Glutamatergic neuron (in vitro differentiated cells): ENCODE measurements around the gene CAMTA2. TPM values are rescaled to one million over a fixed set of nuclear protein-coding genes. Genes with fewer than 3 reads are reported as not detected.
A peak's percentile ranks its signal among the peaks of the same experiment; 100 is the strongest.

ENCODE experiments used
- DNase-seq: peaks from one replicate; pipeline ENCODE4 v3.0.0; 2022
- H3K27ac Mint-ChIP-seq: one replicate; pipeline ENCODE4 v1.8.0; 2020; ENCODE audit warnings: mild to moderate bottlenecking, mixed read lengths, inconsistent platforms; ENCODE audit not compliant: unreplicated experiment
- H3K27me3 Mint-ChIP-seq: one replicate; pipeline ENCODE4 v1.8.0; 2020; ENCODE audit warnings: mild to moderate bottlenecking, moderate library complexity, mixed read lengths, inconsistent platforms; ENCODE audit not compliant: unreplicated experiment
- H3K36me3 Mint-ChIP-seq: one replicate; pipeline ENCODE4 v1.8.0; 2020; ENCODE audit warnings: mild to moderate bottlenecking, mixed read lengths, inconsistent platforms; ENCODE audit not compliant: unreplicated experiment
- H3K4me1 Mint-ChIP-seq: one replicate; pipeline ENCODE4 v1.8.0; 2020; ENCODE audit warnings: mild to moderate bottlenecking, low read depth, mixed read lengths, inconsistent platforms; ENCODE audit not compliant: unreplicated experiment
- H3K4me3 Mint-ChIP-seq: one replicate; pipeline ENCODE4 v1.8.0; 2020; ENCODE audit warnings: mild to moderate bottlenecking, mixed read lengths, inconsistent platforms; ENCODE audit not compliant: unreplicated experiment
- H3K9me3 Mint-ChIP-seq: one replicate; pipeline ENCODE4 v1.8.0; 2020; ENCODE audit warnings: mild to moderate bottlenecking, moderate library complexity, mixed read lengths, inconsistent platforms; ENCODE audit not compliant: unreplicated experiment
- total RNA-seq: library from RNA; stranded (reverse); fragmentation: NEBNext Ultra II Directional; extraction: Animal tissue kit (Norgen Biotek cat#: 25700); gene quantifications from one replicate; pipeline ENCODE4 v1.2.1, GENCODE V29; 2021; ENCODE audit not compliant: unreplicated experiment
- TF ChIP-seq, protein P1 (sequence below): fragments of 200-600 bp; sonication (generic); IDR thresholded peaks from one replicate; pipeline ENCODE4 v1.5.0; 2021; ENCODE audit not compliant: partially characterized antibody, unreplicated experiment

CAMTA2 gene
- total RNA-seq, 1 donor from 2014 or later, result 61.4 TPM

DNA sequence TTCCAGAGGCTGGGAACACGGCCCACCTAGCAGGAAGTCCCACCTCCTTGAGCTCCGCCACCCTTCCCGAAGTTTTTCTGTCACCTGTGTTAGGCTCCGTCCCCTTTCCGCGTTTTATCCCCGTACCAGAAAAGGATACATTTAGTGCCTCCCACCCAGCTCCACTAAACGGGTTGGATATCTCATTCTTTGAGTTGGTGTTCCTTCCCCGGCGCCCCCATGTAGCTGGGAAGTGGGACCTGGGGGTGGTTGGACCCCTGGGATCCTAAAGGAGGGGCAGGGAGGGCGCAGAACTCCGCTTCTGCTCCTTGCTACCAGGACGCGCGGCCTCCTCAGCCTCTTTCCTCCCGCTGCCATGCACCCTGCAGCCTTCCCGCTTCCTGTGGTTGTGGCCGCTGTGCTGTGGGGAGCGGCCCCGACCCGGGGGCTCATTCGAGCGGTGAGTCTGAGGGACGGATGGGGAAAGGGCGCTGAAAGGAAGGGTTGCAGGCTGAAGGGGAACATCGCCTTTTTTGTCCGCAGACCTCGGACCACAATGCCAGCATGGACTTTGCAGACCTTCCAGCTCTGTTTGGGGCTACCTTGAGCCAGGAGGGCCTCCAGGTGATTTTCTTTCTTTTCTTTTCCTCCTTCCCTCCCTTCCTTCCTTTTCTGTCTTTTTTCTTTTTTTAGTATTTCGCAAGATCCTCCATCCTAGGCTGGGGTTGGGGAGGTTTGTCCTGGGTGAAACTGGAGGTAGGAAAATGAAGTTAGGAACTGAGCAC lies 46.7 kb downstream of the CAMTA2 start:
- Mint-ChIP-seq H3K27ac (peak overlapping the region; percentile 98), H3K36me3 (no peaks in the 10 kb centered on the region), H3K9me3 (peaks cover 8% of the 10 kb centered on the region), H3K27me3 (peaks cover 14% of the 10 kb centered on the region), H3K4me3 (peak overlapping the region; percentile 98), H3K4me1 (peaks cover 21% of the 10 kb centered on the region)
- DNase-seq, result peak; percentile 69
- TF ChIP-seq, protein P1, sequence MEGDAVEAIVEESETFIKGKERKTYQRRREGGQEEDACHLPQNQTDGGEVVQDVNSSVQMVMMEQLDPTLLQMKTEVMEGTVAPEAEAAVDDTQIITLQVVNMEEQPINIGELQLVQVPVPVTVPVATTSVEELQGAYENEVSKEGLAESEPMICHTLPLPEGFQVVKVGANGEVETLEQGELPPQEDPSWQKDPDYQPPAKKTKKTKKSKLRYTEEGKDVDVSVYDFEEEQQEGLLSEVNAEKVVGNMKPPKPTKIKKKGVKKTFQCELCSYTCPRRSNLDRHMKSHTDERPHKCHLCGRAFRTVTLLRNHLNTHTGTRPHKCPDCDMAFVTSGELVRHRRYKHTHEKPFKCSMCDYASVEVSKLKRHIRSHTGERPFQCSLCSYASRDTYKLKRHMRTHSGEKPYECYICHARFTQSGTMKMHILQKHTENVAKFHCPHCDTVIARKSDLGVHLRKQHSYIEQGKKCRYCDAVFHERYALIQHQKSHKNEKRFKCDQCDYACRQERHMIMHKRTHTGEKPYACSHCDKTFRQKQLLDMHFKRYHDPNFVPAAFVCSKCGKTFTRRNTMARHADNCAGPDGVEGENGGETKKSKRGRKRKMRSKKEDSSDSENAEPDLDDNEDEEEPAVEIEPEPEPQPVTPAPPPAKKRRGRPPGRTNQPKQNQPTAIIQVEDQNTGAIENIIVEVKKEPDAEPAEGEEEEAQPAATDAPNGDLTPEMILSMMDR, result no peak

DNA sequence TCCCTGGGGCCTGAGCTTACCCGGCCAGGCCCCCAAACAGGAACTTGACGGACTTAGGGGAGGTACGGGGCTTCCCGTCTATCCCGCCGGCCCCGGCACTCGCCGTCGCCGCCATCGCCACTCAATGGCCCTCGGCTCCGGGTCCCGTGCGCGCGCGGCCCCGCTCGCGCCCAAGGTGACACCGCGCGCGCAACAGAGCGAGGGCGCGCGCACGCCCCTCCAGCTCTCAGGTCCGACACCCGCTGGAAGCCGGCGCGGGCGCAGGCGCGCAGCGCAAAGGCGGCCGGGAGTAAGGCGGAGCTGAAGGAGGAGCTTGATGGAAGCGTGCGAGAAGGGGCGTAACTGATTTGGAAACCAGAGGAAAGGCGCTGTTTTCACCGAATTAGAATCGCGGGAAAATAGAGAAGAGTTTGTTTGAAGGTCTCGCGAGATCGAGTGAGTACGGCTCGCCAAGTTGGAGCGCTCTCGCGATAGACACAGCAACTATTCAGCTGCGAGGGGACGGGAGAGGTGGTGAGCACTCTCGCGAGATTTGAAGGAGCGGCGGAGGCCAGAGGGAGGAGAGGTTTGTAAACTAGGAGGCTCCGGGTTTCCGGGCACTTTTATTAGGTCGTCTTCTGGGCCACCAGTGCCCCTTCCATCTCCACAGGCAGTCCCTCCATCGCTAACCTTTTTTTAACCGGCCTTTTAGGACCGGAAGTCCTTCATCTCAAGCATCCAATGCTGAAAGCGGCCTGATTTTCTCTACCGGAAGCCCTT lies 47.5 kb downstream of the CAMTA2 start, which contains the start of the genes RNF167 and SLC25A11:
RNF167 (plus strand) TSS at position 473 of the 759 bp plus-strand sequence. CDS start 642 bp downstream, outside the sequence.
SLC25A11 (minus strand) TSS at position 251 of the 759 bp plus-strand sequence; CDS start at position 115, 136 bp downstream.
- TF ChIP-seq, protein P1, result no peak
- Mint-ChIP-seq H3K4me3 (peak within 1 kb of the TSS; percentile 98), H3K4me1 (peaks cover 14% of the 10 kb centered on the region), H3K27ac (peak within 1 kb of the TSS; percentile 98), H3K27me3 (peaks cover 14% of the 10 kb centered on the region), H3K9me3 (peaks cover 8% of the 10 kb centered on the region), H3K36me3 (no peaks in the 10 kb centered on the region)
- DNase-seq, result peak; percentile 88

DNA sequence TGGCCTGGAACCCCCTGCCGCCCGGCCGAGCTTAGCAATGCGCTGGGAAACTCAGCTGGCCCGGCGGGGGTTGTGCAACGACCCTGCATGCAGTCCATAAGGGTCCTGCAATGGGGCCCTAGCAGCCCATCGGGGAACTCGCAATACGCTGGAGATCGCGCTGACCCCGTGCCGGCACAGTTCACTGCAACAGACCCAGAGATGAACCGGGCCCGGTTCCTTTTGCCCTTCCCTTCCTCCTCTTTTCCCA lies 48.0 kb downstream of the CAMTA2 start:
- Mint-ChIP-seq H3K4me1 (peaks cover 14% of the 10 kb centered on the region), H3K4me3 (peak overlapping the region; percentile 97), H3K36me3 (no peaks in the 10 kb centered on the region), H3K27ac (peak overlapping the region; percentile 91), H3K9me3 (peaks cover 8% of the 10 kb centered on the region), H3K27me3 (peaks cover 14% of the 10 kb centered on the region)
- TF ChIP-seq, protein P1, result no peak
- DNase-seq, result peak; percentile 52

DNA sequence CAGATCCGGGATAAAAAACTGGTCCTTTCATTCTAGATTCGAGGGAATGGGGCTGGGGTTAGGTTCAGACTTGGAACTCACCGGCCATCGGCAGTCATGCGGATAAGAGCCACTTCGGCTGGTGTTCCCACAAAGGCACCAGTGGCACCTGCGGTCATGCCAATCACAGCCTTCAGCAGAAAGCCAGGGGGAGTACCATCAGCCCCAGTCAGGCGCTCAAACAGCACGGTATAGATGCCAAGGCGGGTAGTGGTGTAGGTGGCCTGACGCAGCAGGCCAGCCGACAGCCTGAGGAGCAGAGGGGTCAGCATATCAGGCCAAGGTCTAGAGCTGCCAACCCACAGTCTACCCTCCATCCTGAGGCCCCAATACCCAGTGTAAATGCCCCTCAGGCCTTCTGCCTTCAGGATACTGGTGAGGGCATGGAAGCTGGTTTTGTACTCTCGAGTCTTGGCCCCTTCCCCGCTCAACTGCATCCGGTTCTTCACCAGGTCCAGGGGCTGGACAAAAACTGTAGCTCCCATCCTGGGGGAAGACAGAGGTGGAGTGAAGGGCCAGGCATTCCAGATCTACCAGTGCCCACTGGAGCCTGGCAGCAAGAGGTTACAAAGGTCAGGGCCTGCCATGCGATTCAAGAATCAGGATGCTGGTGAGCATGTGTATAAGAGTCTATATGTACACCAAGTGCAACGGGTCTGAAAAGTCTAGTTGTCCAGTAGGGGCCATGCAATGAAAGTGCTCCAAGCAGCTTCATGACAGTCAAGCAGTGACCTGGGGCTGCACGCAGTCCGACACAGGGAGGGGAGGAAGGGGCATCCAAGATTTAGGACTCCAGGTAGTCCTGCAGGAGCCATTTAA lies 48.6 kb downstream of the CAMTA2 start:
- Mint-ChIP-seq H3K27ac (peak overlapping the region; percentile 91), H3K36me3 (no peaks in the 10 kb centered on the region), H3K27me3 (peaks cover 14% of the 10 kb centered on the region), H3K4me3 (peak overlapping the region; percentile 97), H3K9me3 (peaks cover 8% of the 10 kb centered on the region), H3K4me1 (peaks cover 14% of the 10 kb centered on the region)
- no peak for DNase-seq
- TF ChIP-seq, protein P1, result no peak
